Panc1 (cell line): ENCODE results near the gene FBLN1.

ENCODE experiments used
- POLR2AphosphoS5 ChIP-seq: IDR thresholded peaks from 2 replicates; pipeline ENCODE4 v1.6.1; 2012; ENCODE audit warnings: mild to moderate bottlenecking, low read depth, low read length, moderate library complexity
- SIN3A ChIP-seq: IDR thresholded peaks from 2 replicates; pipeline ENCODE4 v1.6.1; 2012; ENCODE audit warnings: low read depth, mild to moderate bottlenecking, low read length, moderate library complexity, borderline replicate concordance; ENCODE audit not compliant: insufficient read depth
- TCF7L2 ChIP-seq: IDR thresholded peaks from 2 replicates; pipeline ENCODE4 v1.6.1; 2011; ENCODE audit warnings: mild to moderate bottlenecking, low read depth, low read length, inconsistent platforms
- TF ChIP-seq, protein P1 (sequence below): fragments of 450-650 bp; IDR thresholded peaks from 2 replicates; pipeline ENCODE4 v1.5.1; 2017; ENCODE audit warnings: mild to moderate bottlenecking
- TF ChIP-seq, protein P2 (sequence below), 2 experiments: IDR thresholded peaks; 2 replicates each; pipeline ENCODE4 v1.6.1; 2011 to 2012; ENCODE audit warnings: low read depth in 2 of 2, control low read depth in 1 of 2, low read length in 1 of 2, mild to moderate bottlenecking in 1 of 2, moderate library complexity in 1 of 2; ENCODE audit not compliant: insufficient read depth in 1 of 2

- TF ChIP-seq SIN3A (no peak), POLR2AphosphoS5 (no peak), TCF7L2 (no peak)
- TF ChIP-seq, protein P1, sequence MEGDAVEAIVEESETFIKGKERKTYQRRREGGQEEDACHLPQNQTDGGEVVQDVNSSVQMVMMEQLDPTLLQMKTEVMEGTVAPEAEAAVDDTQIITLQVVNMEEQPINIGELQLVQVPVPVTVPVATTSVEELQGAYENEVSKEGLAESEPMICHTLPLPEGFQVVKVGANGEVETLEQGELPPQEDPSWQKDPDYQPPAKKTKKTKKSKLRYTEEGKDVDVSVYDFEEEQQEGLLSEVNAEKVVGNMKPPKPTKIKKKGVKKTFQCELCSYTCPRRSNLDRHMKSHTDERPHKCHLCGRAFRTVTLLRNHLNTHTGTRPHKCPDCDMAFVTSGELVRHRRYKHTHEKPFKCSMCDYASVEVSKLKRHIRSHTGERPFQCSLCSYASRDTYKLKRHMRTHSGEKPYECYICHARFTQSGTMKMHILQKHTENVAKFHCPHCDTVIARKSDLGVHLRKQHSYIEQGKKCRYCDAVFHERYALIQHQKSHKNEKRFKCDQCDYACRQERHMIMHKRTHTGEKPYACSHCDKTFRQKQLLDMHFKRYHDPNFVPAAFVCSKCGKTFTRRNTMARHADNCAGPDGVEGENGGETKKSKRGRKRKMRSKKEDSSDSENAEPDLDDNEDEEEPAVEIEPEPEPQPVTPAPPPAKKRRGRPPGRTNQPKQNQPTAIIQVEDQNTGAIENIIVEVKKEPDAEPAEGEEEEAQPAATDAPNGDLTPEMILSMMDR, result no peak
- TF ChIP-seq, protein P2, sequence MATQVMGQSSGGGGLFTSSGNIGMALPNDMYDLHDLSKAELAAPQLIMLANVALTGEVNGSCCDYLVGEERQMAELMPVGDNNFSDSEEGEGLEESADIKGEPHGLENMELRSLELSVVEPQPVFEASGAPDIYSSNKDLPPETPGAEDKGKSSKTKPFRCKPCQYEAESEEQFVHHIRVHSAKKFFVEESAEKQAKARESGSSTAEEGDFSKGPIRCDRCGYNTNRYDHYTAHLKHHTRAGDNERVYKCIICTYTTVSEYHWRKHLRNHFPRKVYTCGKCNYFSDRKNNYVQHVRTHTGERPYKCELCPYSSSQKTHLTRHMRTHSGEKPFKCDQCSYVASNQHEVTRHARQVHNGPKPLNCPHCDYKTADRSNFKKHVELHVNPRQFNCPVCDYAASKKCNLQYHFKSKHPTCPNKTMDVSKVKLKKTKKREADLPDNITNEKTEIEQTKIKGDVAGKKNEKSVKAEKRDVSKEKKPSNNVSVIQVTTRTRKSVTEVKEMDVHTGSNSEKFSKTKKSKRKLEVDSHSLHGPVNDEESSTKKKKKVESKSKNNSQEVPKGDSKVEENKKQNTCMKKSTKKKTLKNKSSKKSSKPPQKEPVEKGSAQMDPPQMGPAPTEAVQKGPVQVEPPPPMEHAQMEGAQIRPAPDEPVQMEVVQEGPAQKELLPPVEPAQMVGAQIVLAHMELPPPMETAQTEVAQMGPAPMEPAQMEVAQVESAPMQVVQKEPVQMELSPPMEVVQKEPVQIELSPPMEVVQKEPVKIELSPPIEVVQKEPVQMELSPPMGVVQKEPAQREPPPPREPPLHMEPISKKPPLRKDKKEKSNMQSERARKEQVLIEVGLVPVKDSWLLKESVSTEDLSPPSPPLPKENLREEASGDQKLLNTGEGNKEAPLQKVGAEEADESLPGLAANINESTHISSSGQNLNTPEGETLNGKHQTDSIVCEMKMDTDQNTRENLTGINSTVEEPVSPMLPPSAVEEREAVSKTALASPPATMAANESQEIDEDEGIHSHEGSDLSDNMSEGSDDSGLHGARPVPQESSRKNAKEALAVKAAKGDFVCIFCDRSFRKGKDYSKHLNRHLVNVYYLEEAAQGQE (IDR thresholded peaks at IDR 0.05; ENCODE audit: insufficient read depth in 1 of 2, low read depth in 2 of 2, low read length in 1 of 2), result no peak
Measured at GRCh38 chr22:45483918-45484499, 18.7 kb upstream of the FBLN1 start.
